Neural cell (in vitro differentiated cells): ENCODE results near the gene KATNIP.

Source experiments
- CTCF ChIP-seq: fragments of 450-650 bp; IDR thresholded peaks from 2 replicates; pipeline ENCODE4 v1.5.1; 2014; ENCODE audit warnings: antibody characterized with exemption, mild to moderate bottlenecking, moderate library complexity; ENCODE audit not compliant: poor library complexity, severe bottlenecking
- EP300 ChIP-seq: fragments of 450-650 bp; conservative IDR thresholded peaks from 2 replicates; pipeline ENCODE4 v1.6.1; 2014; ENCODE audit warnings: antibody characterized with exemption, mild to moderate bottlenecking, moderate library complexity; ENCODE audit not compliant: poor library complexity, severe bottlenecking
- EZH2 ChIP-seq: fragments of 200-600, 300-800 bp; shearing (Covaris generic), sonication (generic); IDR thresholded peaks from 2 replicates; pipeline ENCODE4 v1.6.1; 2014; ENCODE audit warnings: antibody characterized with exemption, low read length, borderline replicate concordance, mild to moderate bottlenecking; ENCODE audit not compliant: insufficient read depth, poor library complexity, severe bottlenecking
- MXI1 ChIP-seq: fragments of 450-650 bp; conservative IDR thresholded peaks from 2 replicates; pipeline ENCODE4 v1.6.1; 2014; ENCODE audit warnings: antibody characterized with exemption, mild to moderate bottlenecking; ENCODE audit not compliant: poor library complexity, severe bottlenecking
- POLR2AphosphoS5 ChIP-seq: IDR thresholded peaks from 2 replicates; pipeline ENCODE4 v1.6.1; 2012
- RAD21 ChIP-seq: fragments of 450-650 bp; conservative IDR thresholded peaks from 2 replicates; pipeline ENCODE4 v1.6.1; 2014; ENCODE audit warnings: antibody characterized with exemption, mild to moderate bottlenecking, moderate library complexity
- REST ChIP-seq: IDR thresholded peaks from 2 replicates; pipeline ENCODE4 v1.6.1; 2012; ENCODE audit warnings: borderline replicate concordance

GRCh38 chr16:27522173-27522707, 27.7 kb upstream of the KATNIP start:
- TF ChIP-seq REST (no peak), RAD21 (no peak), CTCF (no peak), EP300 (no peak), EZH2 (no peak), MXI1 (no peak), POLR2AphosphoS5 (no peak)
